GM12864 (cell line): Measurements from ENCODE around the gene NMNAT3.

Source experiments
- DNase-seq: peaks from one replicate; pipeline ENCODE4 v3.0.0-alpha.2; 2011; ENCODE audit warnings: low read depth
- H3K4me3 ChIP-seq: 2 replicates; pipeline ENCODE4 v1.5.1; 2011; ENCODE audit warnings: mild to moderate bottlenecking, low read depth, low read length, control low read depth
- TF ChIP-seq, protein P1 (sequence below): IDR thresholded peaks from 2 replicates; pipeline ENCODE4 v1.5.1; 2011; ENCODE audit warnings: low read depth, mild to moderate bottlenecking, moderate library complexity, low read length, control low read depth, inconsistent platforms; ENCODE audit errors: missing control alignments

The NMNAT3 gene

GRCh38 chr3:139676632-139677387 is 962 bp downstream of the NMNAT3 start:
- TF ChIP-seq, protein P1, sequence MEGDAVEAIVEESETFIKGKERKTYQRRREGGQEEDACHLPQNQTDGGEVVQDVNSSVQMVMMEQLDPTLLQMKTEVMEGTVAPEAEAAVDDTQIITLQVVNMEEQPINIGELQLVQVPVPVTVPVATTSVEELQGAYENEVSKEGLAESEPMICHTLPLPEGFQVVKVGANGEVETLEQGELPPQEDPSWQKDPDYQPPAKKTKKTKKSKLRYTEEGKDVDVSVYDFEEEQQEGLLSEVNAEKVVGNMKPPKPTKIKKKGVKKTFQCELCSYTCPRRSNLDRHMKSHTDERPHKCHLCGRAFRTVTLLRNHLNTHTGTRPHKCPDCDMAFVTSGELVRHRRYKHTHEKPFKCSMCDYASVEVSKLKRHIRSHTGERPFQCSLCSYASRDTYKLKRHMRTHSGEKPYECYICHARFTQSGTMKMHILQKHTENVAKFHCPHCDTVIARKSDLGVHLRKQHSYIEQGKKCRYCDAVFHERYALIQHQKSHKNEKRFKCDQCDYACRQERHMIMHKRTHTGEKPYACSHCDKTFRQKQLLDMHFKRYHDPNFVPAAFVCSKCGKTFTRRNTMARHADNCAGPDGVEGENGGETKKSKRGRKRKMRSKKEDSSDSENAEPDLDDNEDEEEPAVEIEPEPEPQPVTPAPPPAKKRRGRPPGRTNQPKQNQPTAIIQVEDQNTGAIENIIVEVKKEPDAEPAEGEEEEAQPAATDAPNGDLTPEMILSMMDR: no peak
- no peak for DNase-seq
- peak overlapping the region; percentile 67 for H3K4me3 ChIP-seq

DNA sequence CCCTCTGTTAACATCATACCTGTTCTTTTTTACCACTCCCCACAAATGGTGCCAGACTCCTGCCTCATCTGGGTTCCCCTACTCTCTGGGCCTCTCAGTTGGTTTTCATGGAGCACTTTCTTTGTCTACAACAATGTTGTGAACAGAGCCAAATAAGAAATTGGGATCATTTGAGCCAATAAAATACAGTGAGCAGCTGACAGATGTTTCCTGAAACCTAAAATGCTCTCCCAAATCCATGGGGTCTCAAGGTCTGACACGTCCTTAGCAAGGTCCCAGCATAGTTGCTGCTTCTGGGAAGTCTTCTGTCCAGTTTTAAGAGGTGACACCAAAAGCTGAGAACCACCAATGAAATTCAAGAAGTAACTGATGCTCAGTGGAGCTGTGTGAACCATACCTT is 1.7 kb downstream of the NMNAT3 start:
- TF ChIP-seq, protein P1: no peak
- no peak for DNase-seq
- no peak overlapping the region for H3K4me3 ChIP-seq

- DNase-seq: no peak
- H3K4me3 ChIP-seq: no peak overlapping the region
- TF ChIP-seq, protein P1: no peak
Measured at GRCh38 chr3:139675327-139675726, 2.4 kb downstream of the NMNAT3 start.

GRCh38 chr3:139674571-139675260 is 3.1 kb downstream of the NMNAT3 start:
- TF ChIP-seq, protein P1: no peak
- H3K4me3 ChIP-seq: no peak overlapping the region
- no peak for DNase-seq

DNA sequence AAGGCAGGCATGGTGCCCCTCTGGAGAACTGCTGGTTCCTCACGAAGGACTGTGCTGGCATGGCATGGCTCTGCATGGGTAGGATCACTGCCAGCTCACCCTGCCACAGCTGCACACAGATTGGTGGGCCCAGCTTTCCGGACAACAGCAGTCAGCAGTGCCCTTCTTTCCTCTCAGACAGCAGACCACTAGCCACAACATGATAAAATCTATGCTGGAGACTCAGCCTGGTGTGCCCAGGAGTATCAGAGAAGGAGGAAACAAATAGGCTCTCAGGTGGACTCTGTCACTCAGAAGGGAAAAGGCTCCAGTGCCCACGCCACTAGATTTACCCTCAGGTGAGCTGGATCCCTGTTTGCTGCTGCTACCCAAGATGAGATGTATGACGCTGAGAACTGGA is 4.9 kb downstream of the NMNAT3 start:
- no peak overlapping the region for H3K4me3 ChIP-seq
- DNase-seq: no peak
- TF ChIP-seq, protein P1: no peak

DNA sequence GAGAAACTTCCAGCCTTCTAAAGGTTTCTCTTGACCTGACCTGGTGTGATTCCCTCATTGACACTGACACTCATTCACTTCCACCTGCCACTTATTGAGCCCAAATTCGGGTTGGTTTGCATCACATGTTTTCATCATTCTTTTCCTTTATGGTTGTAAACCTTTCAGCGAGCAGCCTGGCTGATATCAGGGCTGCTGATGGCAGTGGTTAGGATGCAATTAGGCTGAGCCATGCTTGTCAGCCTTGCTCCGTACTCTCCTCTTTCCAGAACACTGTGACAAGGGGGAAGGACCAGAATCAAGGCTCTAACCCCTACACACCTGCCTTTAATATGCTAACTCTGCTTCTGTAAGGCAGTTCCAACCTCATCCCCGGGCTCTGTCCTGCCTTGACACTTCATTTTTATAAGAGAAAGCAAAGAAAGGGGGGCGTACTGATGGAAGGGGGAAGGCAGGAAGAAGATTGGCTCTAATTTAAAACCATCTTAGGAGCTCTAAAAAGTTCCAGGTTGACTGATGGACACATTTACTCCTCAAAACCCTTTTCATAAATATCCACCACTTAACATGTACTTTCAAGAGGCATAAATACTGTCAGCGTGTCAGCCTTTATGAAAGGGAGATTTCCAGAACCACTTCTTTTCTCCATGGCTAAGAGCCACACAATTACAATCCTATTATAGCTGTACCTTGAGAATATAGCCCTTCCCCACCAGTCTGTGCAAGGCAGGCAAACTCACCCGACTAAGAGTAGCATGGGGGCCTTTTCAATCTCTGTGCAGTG is 5.7 kb downstream of the NMNAT3 start:
- DNase-seq: no peak
- TF ChIP-seq, protein P1: no peak
- H3K4me3 ChIP-seq: no peak overlapping the region
